Calu3 (cell line): Measurements from ENCODE around the gene KIF17. TPM values are rescaled to one million over a fixed set of nuclear protein-coding genes. Genes with fewer than 3 reads are reported as not detected.
"Not testable (repeated sequence)": the region's sequence is repeated elsewhere in the genome, so short reads cannot be mapped to it uniquely, and the experiment has no call there.

Experiments
- BruUV-seq: library from RNA; stranded (reverse); fragments of 400-500 nt; replicated peaks from 2 replicates; lab custom pipeline; 2021; lab: Mats Ljungman, UMichigan
- CTCF ChIA-PET: fragments of 300-600 bp; sonication (Branson Sonifier 250); formaldehyde crosslinking; loops from one replicate; lab custom pipeline; 2022; ENCODE audit warnings: antibody characterized with exemption; lab: Charles Lee
- DNase-seq: peaks from one replicate; pipeline ENCODE4 v3.0.0; 2022
- H3K27ac Mint-ChIP-seq: one replicate; pipeline ENCODE4 v1.8.0; 2022; ENCODE audit warnings: mixed read lengths; ENCODE audit not compliant: unreplicated experiment
- H3K27me3 Mint-ChIP-seq: one replicate; pipeline ENCODE4 v1.8.0; 2022; ENCODE audit warnings: mixed read lengths; ENCODE audit not compliant: unreplicated experiment
- H3K36me3 Mint-ChIP-seq: one replicate; pipeline ENCODE4 v1.8.0; 2022; ENCODE audit warnings: mild to moderate bottlenecking, moderate library complexity, mixed read lengths; ENCODE audit not compliant: insufficient read depth, unreplicated experiment
- H3K4me1 Mint-ChIP-seq: one replicate; pipeline ENCODE4 v1.8.0; 2022; ENCODE audit warnings: mild to moderate bottlenecking, low read depth, mixed read lengths; ENCODE audit not compliant: unreplicated experiment
- H3K4me3 Mint-ChIP-seq: one replicate; pipeline ENCODE4 v1.8.0; 2022; ENCODE audit warnings: mild to moderate bottlenecking, low read depth, moderate library complexity, mixed read lengths; ENCODE audit not compliant: unreplicated experiment
- H3K9me3 Mint-ChIP-seq: one replicate; pipeline ENCODE4 v1.8.0; 2022; ENCODE audit warnings: low read depth, mixed read lengths; ENCODE audit not compliant: unreplicated experiment
- intact Hi-C: fragments of 100-400 bp; cut with micrococcal nuclease; formaldehyde crosslinking; loops from one replicate; pipeline ENCODE4 v1.10.0; 2022; ENCODE audit not compliant: unreplicated experiment
- total RNA-seq: library from RNA; stranded (reverse); gene quantifications from 2 replicates; pipeline ENCODE4 v1.2.3, GENCODE V29; 2022
- TF ChIP-seq, protein P1 (sequence below): fragments of 200-600 bp; IDR thresholded peaks from one replicate; pipeline ENCODE4 v1.8.0; 2022; ENCODE audit warnings: antibody characterized with exemption; ENCODE audit not compliant: unreplicated experiment

The KIF17 gene
- total RNA-seq, 1 experiment from 2014 or later = not detected

DNA sequence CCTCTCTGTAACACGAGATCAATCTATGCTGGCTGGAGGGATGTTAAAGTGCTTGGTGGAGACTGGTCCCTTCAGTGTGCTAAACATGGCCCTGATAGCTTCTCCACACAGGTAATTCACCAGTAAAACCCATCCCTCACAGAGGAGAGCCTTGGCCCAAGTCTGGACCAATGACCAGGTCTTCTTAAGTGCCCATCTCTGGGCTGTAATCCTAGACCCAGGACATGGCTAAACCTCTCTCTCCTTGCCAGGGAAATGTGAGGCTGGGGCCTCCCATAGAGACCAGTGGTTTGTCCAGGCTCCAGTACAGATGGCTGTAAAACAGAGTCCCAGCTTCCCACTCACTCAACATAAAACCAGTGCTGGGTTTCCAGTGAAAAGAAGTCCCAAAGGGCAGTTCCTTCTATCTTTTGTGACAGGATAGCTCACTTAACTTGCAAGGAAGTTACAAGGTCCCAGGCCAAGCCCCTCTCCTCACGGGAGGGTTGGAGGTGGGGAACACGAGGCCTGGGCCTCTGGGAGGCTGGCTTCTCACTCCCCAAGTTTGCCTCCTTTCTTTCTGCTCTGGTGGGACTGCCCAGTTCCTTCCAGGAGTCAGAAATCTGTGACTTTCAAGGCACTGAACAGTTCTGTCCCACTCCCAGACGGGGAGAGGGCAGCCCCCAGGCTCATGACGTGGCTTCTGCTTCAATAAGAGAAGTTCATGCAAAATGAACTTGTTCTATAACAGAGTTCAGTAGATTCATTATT, 2.2 kb upstream of the KIF17 start:
- no peak for DNase-seq
- peaks cover 17% of the 10 kb centered on the region for H3K36me3 Mint-ChIP-seq
- peaks cover 25% of the 10 kb centered on the region for H3K27me3 Mint-ChIP-seq
- intact Hi-C loops = no loop called here
- peaks cover 10% of the 10 kb centered on the region for H3K4me1 Mint-ChIP-seq
- H3K9me3 Mint-ChIP-seq = no peaks in the 10 kb centered on the region
- H3K4me3 Mint-ChIP-seq = no peak overlapping the region
- H3K27ac Mint-ChIP-seq = no peak overlapping the region
- CTCF ChIA-PET = no interaction called here
- no TSS peak for BruUV-seq
- TF ChIP-seq, protein P1, sequence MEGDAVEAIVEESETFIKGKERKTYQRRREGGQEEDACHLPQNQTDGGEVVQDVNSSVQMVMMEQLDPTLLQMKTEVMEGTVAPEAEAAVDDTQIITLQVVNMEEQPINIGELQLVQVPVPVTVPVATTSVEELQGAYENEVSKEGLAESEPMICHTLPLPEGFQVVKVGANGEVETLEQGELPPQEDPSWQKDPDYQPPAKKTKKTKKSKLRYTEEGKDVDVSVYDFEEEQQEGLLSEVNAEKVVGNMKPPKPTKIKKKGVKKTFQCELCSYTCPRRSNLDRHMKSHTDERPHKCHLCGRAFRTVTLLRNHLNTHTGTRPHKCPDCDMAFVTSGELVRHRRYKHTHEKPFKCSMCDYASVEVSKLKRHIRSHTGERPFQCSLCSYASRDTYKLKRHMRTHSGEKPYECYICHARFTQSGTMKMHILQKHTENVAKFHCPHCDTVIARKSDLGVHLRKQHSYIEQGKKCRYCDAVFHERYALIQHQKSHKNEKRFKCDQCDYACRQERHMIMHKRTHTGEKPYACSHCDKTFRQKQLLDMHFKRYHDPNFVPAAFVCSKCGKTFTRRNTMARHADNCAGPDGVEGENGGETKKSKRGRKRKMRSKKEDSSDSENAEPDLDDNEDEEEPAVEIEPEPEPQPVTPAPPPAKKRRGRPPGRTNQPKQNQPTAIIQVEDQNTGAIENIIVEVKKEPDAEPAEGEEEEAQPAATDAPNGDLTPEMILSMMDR = no peak

DNA sequence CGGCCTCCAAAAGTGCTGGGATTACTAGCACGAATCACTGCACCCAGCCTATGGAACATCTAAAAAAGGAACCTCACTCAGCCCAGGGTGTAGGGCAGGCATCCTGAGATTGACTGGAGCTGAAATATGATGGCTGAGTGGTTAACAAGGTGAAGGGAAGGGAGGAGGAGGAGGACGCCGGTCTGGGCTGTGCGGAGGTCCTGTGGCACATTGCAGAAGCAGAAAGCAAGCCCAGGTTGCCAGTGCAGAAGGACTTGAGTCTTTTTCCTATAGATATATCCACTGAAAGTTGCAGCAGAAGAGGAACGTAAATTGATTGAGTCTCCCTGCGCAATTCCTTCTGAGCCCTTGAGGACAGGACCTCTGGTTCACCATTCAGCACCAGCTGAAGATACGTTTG, 1.5 kb upstream of the KIF17 start:
- no TSS peak for BruUV-seq
- peaks cover 17% of the 10 kb centered on the region for H3K36me3 Mint-ChIP-seq
- H3K4me3 Mint-ChIP-seq = no peak overlapping the region
- no peak overlapping the region for H3K27ac Mint-ChIP-seq
- H3K4me1 Mint-ChIP-seq = peaks cover 10% of the 10 kb centered on the region
- intact Hi-C loops = no loop called here
- TF ChIP-seq, protein P1 = no peak
- CTCF ChIA-PET = no interaction called here
- H3K27me3 Mint-ChIP-seq = peaks cover 25% of the 10 kb centered on the region
- H3K9me3 Mint-ChIP-seq = no peaks in the 10 kb centered on the region
- DNase-seq = no peak

DNA sequence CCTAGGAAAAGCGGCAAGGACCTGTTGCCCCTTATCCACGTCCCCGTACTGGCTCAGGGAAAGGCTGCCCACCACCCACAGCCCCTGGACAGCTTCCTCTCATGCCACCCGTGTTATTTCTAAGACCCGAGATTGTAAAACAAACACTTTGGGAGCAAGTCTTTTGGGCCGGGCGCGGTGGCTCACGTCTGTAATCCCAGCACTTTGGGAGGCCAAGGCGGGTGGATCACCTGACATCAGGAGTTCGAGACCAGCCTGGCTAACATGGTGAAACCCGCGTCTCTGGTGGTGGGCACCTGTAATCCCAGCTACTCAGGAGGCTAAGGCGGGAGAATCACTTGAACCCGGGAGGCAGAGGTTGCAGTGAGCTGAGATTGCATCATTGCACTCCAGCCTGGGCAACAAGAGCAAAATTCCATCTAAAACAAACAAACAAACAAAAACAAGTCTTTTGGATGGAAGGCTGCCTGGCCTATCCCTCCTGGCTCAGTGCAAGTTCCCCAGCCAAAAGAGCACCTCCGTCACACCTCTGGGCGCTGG, 606 bp upstream of the KIF17 start:
- CTCF ChIA-PET = interaction anchor here (0.6 to 1.0 kb wide), 3 partner anchors 14 to 474 kb away, joined by 3 to 4 read pairs (median 3); partner anchors contain the start of gene SH2D5
- Mint-ChIP-seq H3K36me3 (peaks cover 17% of the 10 kb centered on the region), H3K27me3 (peaks cover 25% of the 10 kb centered on the region), H3K4me1 (peaks cover 10% of the 10 kb centered on the region), H3K4me3 (peak overlapping the region; percentile 46)
- H3K27ac Mint-ChIP-seq, H3K9me3 Mint-ChIP-seq, BruUV-seq, intact Hi-C loops, DNase-seq: not testable (repeated sequence)

DNA sequence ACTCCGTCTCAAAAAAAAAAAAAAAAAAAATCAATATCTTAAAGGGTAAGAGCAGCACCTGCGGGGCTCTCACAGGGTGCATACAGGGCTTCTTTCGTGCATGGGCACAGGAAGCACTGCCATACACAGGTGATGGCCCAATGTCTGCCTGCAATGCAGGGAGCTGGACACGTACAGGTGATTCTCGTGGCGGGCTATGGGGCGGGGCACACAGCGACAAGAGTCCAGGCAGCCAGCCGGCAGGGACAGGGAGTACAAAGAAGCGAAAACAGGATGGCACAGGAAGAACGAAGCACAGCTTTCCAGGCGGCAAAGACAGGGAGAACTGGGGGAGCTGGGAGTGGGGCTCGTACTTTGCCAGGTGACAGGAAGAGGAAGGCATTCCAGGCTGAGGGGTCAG, 1.6 kb downstream of the KIF17 start:
- intact Hi-C loops = no loop called here
- CTCF ChIA-PET = no interaction called here

More for the DNA sequence above, 1.6 kb downstream of the KIF17 start:
- DNase-seq = no peak
- Mint-ChIP-seq H3K4me1 (peaks cover 10% of the 10 kb centered on the region), H3K9me3 (no peaks in the 10 kb centered on the region), H3K27ac (peak overlapping the region; percentile 67), H3K27me3 (peaks cover 25% of the 10 kb centered on the region), H3K36me3 (peaks cover 17% of the 10 kb centered on the region), H3K4me3 (peak overlapping the region; percentile 64)
- TF ChIP-seq, protein P1 = no peak
- no TSS peak for BruUV-seq
